Liver (tissue), 9 donors: ENCODE data around the gene SUGT1. TPM values are rescaled to one million over a fixed set of nuclear protein-coding genes. Genes with fewer than 3 reads are reported as not detected.

Experiments
- DNase-seq: peaks from one replicate; pipeline ENCODE4 v3.0.0-alpha.2; 2017; ENCODE audit warnings: low spot score
- H3K27ac ChIP-seq, 2 donors: one replicate each; pipeline ENCODE4 v1.7.0; 2013; ENCODE audit warnings: inconsistent platforms in 2 of 2, low read length in 2 of 2, control low read depth in 1 of 2, low read depth in 1 of 2, mild to moderate bottlenecking in 1 of 2
- H3K27me3 ChIP-seq, 4 donors: one replicate each; pipeline versions ENCODE4 v1.6.1 to v1.7.0; 2013; ENCODE audit warnings: low read length in 3 of 4, inconsistent platforms in 1 of 4, mild to moderate bottlenecking in 1 of 4, moderate library complexity in 1 of 4; ENCODE audit not compliant: control insufficient read depth in 4 of 4, insufficient read depth in 4 of 4
- H3K36me3 ChIP-seq, 4 donors: one replicate each; pipeline versions ENCODE4 v1.6.1 to v1.7.0; 2013; ENCODE audit warnings: low read length in 3 of 4, mild to moderate bottlenecking in 3 of 4, low read depth in 1 of 4, moderate library complexity in 1 of 4; ENCODE audit not compliant: control insufficient read depth in 4 of 4, insufficient read depth in 3 of 4
- H3K4me1 ChIP-seq, 4 donors: one replicate each; pipeline versions ENCODE4 v1.6.1 to v1.7.0; 2013; ENCODE audit warnings: low read length in 3 of 4, mild to moderate bottlenecking in 3 of 4, moderate library complexity in 1 of 4; ENCODE audit not compliant: control insufficient read depth in 4 of 4, insufficient read depth in 4 of 4
- H3K4me3 ChIP-seq, 3 donors: one replicate each; pipeline versions ENCODE4 v1.6.1 to v1.7.0; 2013; ENCODE audit warnings: low read length in 3 of 3, control low read depth in 1 of 3, low read depth in 1 of 3, mild to moderate bottlenecking in 1 of 3
- H3K9ac ChIP-seq, 2 donors: one replicate each; pipeline ENCODE4 v1.7.0; 2013; ENCODE audit warnings: low read length in 2 of 2, mild to moderate bottlenecking in 2 of 2, moderate library complexity in 2 of 2, control low read depth in 1 of 2, low read depth in 1 of 2
- H3K9me3 ChIP-seq, 4 donors: one replicate each; pipeline versions ENCODE4 v1.6.1 to v1.7.0; 2013; ENCODE audit warnings: low read length in 3 of 4; ENCODE audit not compliant: control insufficient read depth in 4 of 4
- EGR1 ChIP-seq, 2 donors: IDR thresholded peaks; 2 replicates each; pipeline ENCODE4 v1.6.1; 2016 to 2018; ENCODE audit warnings: antibody characterized with exemption in 2 of 2, low read depth in 2 of 2
- FOXA2 ChIP-seq: IDR thresholded peaks from 2 replicates; pipeline ENCODE4 v1.6.1; 2016; ENCODE audit warnings: antibody characterized with exemption
- HNF4G ChIP-seq: IDR thresholded peaks from 2 replicates; pipeline ENCODE4 v1.6.1; 2016; ENCODE audit warnings: antibody characterized with exemption
- JUND ChIP-seq, 2 donors: IDR thresholded peaks; 2 replicates each; pipeline ENCODE4 v1.6.1; 2016; ENCODE audit warnings: antibody characterized with exemption in 2 of 2
- NR2F2 ChIP-seq: IDR thresholded peaks from 2 replicates; pipeline ENCODE4 v1.6.1; 2016; ENCODE audit warnings: antibody characterized with exemption
- RAD21 ChIP-seq, 2 donors: IDR thresholded peaks; 2 replicates each; pipeline ENCODE4 v1.6.1; 2016; ENCODE audit warnings: antibody characterized with exemption in 2 of 2, mild to moderate bottlenecking in 2 of 2
- RXRA ChIP-seq, 2 donors: IDR thresholded peaks; 2 replicates each; pipeline ENCODE4 v1.6.1; 2017 to 2018; ENCODE audit warnings: antibody characterized with exemption in 2 of 2, mild to moderate bottlenecking in 1 of 2
- SP1 ChIP-seq: IDR thresholded peaks from 2 replicates; pipeline ENCODE4 v1.6.1; 2018; ENCODE audit warnings: antibody characterized with exemption, mild to moderate bottlenecking
- TAF1 ChIP-seq: conservative IDR thresholded peaks from 2 replicates; pipeline ENCODE4 v1.6.1; 2016; ENCODE audit warnings: antibody characterized with exemption, mild to moderate bottlenecking
- YY1 ChIP-seq: IDR thresholded peaks from 2 replicates; pipeline ENCODE4 v1.6.1; 2016; ENCODE audit warnings: antibody characterized with exemption, mild to moderate bottlenecking
- WGBS: extraction: QIAGEN DNeasy Blood & Tissue Kit; methylation state at CpG from one replicate; pipeline ENCODE4 v1.1.7; 2013; 5-methylcytosine and 5-hydroxymethylcytosine counted together
- polyA plus RNA-seq, 2 donors: library from polyadenylated mRNA; stranded (reverse) in 1 of 2; unstranded in 1 of 2; fragments of 200-250 nt in 1 of 2; fragments of >200 nt in 1 of 2; fragmentation: Nextera tagmentation in 1 of 2; extraction: Ambion mirVana in 1 of 2; gene quantifications; one replicate each; pipeline versions ENCODE4 v1.2.1 to v1.2.3, GENCODE V29; 2013 to 2015
- total RNA-seq, 2 donors: library from RNA; depleted of rRNA; stranded (reverse); fragments of >200 nt; gene quantifications; one replicate each; pipeline ENCODE4 v1.2.3, GENCODE V29; 2014
- TF ChIP-seq, protein P1 (sequence below): IDR thresholded peaks from 2 replicates; pipeline ENCODE4 v1.6.1; 2016; ENCODE audit warnings: antibody characterized with exemption
- TF ChIP-seq, protein P2 (sequence below): fragments of 150-350 bp; IDR thresholded peaks from 2 replicates; pipeline ENCODE4 v1.5.1; 2017; ENCODE audit warnings: improper control_type of control experiment, low read depth, low read length; ENCODE audit not compliant: missing input control
- TF ChIP-seq, protein P3 (sequence below): IDR thresholded peaks from 2 replicates; pipeline ENCODE4 v1.6.1; 2016; ENCODE audit warnings: antibody characterized with exemption, mild to moderate bottlenecking
- donor health status: healthy.
- donor health status: healthy.
- donor health status: healthy.
- donor health status: healthy.
- donor health status: healthy.

The SUGT1 gene
- total and polyA plus RNA-seq, 4 donors, result 15.5 to 24.9 (median 20.8) TPM

DNA sequence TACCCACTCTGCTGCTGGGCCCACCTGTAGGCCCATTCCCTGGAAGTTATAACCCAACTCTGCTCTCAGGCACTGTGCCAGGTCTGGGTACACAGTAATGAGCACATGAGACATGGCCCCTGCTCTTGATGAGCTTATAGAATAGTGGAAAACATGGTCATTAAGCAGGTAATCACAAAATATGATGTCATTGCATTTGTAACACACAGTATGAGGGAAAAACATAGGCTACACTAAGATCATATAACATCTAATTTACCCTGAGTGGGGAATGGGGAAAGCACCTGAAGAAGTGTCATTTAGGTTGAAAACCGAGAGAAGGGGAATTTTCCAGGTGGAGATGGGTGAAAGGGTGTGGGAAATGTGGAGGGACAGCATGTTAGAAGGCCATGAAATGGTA, 90.9 kb downstream of the SUGT1 start:
- no peak overlapping the region for H3K27ac ChIP-seq
- H3K9me3 ChIP-seq, result peaks cover 0 to 6% (median 1%) of the 10 kb centered on the region in 4 donors
- peaks cover under 1 to 7% (median 3%) of the 10 kb centered on the region in 4 donors for H3K27me3 ChIP-seq
- TF ChIP-seq HNF4G (no peak), NR2F2 (no peak), RAD21 (IDR thresholded peaks at IDR 0.05) (no peak), YY1 (no peak), FOXA2 (no peak)
- TF ChIP-seq, protein P1, sequence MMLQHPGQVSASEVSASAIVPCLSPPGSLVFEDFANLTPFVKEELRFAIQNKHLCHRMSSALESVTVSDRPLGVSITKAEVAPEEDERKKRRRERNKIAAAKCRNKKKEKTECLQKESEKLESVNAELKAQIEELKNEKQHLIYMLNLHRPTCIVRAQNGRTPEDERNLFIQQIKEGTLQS, result no peak
- TF ChIP-seq, protein P2, sequence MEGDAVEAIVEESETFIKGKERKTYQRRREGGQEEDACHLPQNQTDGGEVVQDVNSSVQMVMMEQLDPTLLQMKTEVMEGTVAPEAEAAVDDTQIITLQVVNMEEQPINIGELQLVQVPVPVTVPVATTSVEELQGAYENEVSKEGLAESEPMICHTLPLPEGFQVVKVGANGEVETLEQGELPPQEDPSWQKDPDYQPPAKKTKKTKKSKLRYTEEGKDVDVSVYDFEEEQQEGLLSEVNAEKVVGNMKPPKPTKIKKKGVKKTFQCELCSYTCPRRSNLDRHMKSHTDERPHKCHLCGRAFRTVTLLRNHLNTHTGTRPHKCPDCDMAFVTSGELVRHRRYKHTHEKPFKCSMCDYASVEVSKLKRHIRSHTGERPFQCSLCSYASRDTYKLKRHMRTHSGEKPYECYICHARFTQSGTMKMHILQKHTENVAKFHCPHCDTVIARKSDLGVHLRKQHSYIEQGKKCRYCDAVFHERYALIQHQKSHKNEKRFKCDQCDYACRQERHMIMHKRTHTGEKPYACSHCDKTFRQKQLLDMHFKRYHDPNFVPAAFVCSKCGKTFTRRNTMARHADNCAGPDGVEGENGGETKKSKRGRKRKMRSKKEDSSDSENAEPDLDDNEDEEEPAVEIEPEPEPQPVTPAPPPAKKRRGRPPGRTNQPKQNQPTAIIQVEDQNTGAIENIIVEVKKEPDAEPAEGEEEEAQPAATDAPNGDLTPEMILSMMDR, result no peak
- TF ChIP-seq, protein P3, sequence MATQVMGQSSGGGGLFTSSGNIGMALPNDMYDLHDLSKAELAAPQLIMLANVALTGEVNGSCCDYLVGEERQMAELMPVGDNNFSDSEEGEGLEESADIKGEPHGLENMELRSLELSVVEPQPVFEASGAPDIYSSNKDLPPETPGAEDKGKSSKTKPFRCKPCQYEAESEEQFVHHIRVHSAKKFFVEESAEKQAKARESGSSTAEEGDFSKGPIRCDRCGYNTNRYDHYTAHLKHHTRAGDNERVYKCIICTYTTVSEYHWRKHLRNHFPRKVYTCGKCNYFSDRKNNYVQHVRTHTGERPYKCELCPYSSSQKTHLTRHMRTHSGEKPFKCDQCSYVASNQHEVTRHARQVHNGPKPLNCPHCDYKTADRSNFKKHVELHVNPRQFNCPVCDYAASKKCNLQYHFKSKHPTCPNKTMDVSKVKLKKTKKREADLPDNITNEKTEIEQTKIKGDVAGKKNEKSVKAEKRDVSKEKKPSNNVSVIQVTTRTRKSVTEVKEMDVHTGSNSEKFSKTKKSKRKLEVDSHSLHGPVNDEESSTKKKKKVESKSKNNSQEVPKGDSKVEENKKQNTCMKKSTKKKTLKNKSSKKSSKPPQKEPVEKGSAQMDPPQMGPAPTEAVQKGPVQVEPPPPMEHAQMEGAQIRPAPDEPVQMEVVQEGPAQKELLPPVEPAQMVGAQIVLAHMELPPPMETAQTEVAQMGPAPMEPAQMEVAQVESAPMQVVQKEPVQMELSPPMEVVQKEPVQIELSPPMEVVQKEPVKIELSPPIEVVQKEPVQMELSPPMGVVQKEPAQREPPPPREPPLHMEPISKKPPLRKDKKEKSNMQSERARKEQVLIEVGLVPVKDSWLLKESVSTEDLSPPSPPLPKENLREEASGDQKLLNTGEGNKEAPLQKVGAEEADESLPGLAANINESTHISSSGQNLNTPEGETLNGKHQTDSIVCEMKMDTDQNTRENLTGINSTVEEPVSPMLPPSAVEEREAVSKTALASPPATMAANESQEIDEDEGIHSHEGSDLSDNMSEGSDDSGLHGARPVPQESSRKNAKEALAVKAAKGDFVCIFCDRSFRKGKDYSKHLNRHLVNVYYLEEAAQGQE, result no peak
- DNase-seq, result no peak
- no peak overlapping the region for H3K9ac ChIP-seq
- no peak overlapping the region for H3K4me3 ChIP-seq
- no peaks in the 10 kb centered on the region for H3K36me3 ChIP-seq
- peaks cover 2 to 7% (median 6%) of the 10 kb centered on the region in 4 donors for H3K4me1 ChIP-seq
- 56% methylated on average over 1 of the region's 1 CpG for WGBS

DNA sequence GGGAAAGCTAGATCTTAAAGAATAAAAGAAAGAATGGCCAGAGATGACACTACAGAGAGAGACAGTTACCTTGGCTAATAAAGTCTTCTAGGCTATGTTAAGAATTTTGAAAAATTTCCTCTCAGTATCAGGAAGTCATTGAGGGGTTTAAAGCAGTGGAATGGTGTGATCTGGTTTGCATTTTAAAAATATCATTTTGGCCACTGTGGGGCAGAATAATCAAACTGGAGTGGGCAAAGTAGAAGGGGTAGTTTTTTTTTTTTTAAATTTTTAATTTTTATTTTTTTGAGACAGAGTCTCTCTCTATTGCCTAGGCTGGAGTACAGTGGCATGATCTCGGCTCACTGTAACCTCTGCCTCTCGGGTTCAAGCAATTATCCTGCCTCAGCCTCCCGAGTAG, 91.4 kb downstream of the SUGT1 start:
- TF ChIP-seq, protein P3, result no peak
- no peak for TF ChIP-seq YY1
- no peak for TF ChIP-seq FOXA2
- no peak for TF ChIP-seq EGR1 (IDR thresholded peaks at IDR 0.05; ENCODE audit: low read depth in 2 of 2)
- TF ChIP-seq, protein P1, result no peak
- no peak for TF ChIP-seq JUND (IDR thresholded peaks at IDR 0.05)
- no peak for TF ChIP-seq RXRA (IDR thresholded peaks at IDR 0.05)
- no peak for TF ChIP-seq TAF1
- TF ChIP-seq SP1, result no peak
- Histone ChIP-seq H3K9ac (no peak overlapping the region), H3K36me3 (no peaks in the 10 kb centered on the region), H3K9me3 (peaks cover 0 to 6% (median 1%) of the 10 kb centered on the region in 4 donors), H3K4me3 (no peak overlapping the region), H3K27me3 (peaks cover 0 to 4% (median 3%) of the 10 kb centered on the region in 4 donors), H3K4me1 (peaks cover 0 to 3% (median 2%) of the 10 kb centered on the region in 4 donors), H3K27ac (no peak overlapping the region)
- no peak for DNase-seq
- WGBS, result 89% methylated on average over 3 of the region's 3 CpGs
